Testis (tissue), 3 donors: ENCODE measurements around the gene CDH13. TPM values are rescaled to one million over a fixed set of nuclear protein-coding genes. Genes with fewer than 3 reads are reported as not detected.

Source experiments
- DNase-seq: peaks from one replicate; pipeline ENCODE4 v3.0.0-alpha.2; 2019
- H3K27ac ChIP-seq, 2 donors: fragments of 200-600 bp; sonication (generic); one replicate each; pipeline ENCODE4 v1.5.1; 2019
- H3K27me3 ChIP-seq: fragments of 200-600 bp; sonication (generic); one replicate; pipeline ENCODE4 v1.5.1; 2019
- H3K36me3 ChIP-seq: fragments of 200-600 bp; sonication (generic); one replicate; pipeline ENCODE4 v1.5.1; 2017; ENCODE audit warnings: low read depth; ENCODE audit errors: missing control alignments
- H3K4me1 ChIP-seq: fragments of 200-600 bp; sonication (generic); one replicate; pipeline ENCODE4 v1.5.1; 2019
- H3K4me3 ChIP-seq, 2 donors: fragments of 200-600 bp; sonication (generic); one replicate each; pipeline ENCODE4 v1.5.1; 2017 to 2019
- H3K9me3 ChIP-seq: fragments of 200-600 bp; sonication (generic); one replicate; pipeline ENCODE4 v1.5.1; 2017
- CTCF ChIP-seq, 3 experiments: fragments of 450-650 bp in 2 of 3; fragments of 200-600 bp in 1 of 3; sonication (generic) in 1 of 3; IDR thresholded peaks; one replicate each; pipeline ENCODE4 v1.5.1; 2016 to 2019; ENCODE audit warnings: antibody characterized with exemption in 3 of 3, mild to moderate bottlenecking in 2 of 3, moderate library complexity in 1 of 3
- POLR2A ChIP-seq: fragments of 450-650 bp; IDR thresholded peaks from one replicate; pipeline ENCODE4 v1.6.1; 2017; ENCODE audit warnings: antibody characterized with exemption, mild to moderate bottlenecking, moderate library complexity
- WGBS, 2 donors: methylation state at CpG; one replicate each; pipeline ENCODE4 v1.1.5; 2018; 5-methylcytosine and 5-hydroxymethylcytosine counted together
- intact Hi-C: fragments of 100-400 bp; cut with DNase I; formaldehyde crosslinking; loops from one replicate; pipeline ENCODE4 v1.15.1; 2023; ENCODE audit warnings: low total_unique reads
- polyA plus RNA-seq: library from polyadenylated mRNA; stranded (reverse); fragments of 350-450 nt; fragmentation: Illumina TruSeq; extraction: RNeasy Lipid Tissue Mini Kit (QIAGEN cat#74804); gene quantifications from one replicate; pipeline ENCODE4 v1.2.3, GENCODE V29; 2014; ENCODE audit warnings: low read depth, low replicate concordance; ENCODE audit not compliant: insufficient read depth
- total RNA-seq, 2 donors: library from RNA; depleted of rRNA; stranded (reverse); fragments of >200 nt; gene quantifications; one replicate each; pipeline ENCODE4 v1.2.3, GENCODE V29; 2016

The CDH13 gene
- total and polyA plus RNA-seq, 3 donors from 2014 or later = 1.2 to 11.1 (median 2.0) TPM

GRCh38 chr16:83676086-83676485 lies 1049.3 kb downstream of the CDH13 start:
- Histone ChIP-seq H3K27ac (no peak overlapping the region), H3K9me3 (no peaks in the 10 kb centered on the region), H3K4me3 (no peak overlapping the region), H3K36me3 (no peaks in the 10 kb centered on the region), H3K4me1 (no peaks in the 10 kb centered on the region), H3K27me3 (no peaks in the 10 kb centered on the region)
- TF ChIP-seq CTCF (IDR thresholded peaks at IDR 0.05) (no peak), POLR2A (no peak)
- DNase-seq = no peak
- intact Hi-C loops = no loop called here
- WGBS, 2 donors = 75 to 82% methylated on average over 6 of the region's 6 CpGs

- Histone ChIP-seq H3K27me3 (no peaks in the 10 kb centered on the region), H3K4me1 (no peaks in the 10 kb centered on the region), H3K27ac (no peak overlapping the region), H3K9me3 (no peaks in the 10 kb centered on the region), H3K36me3 (no peaks in the 10 kb centered on the region), H3K4me3 (no peak overlapping the region)
- WGBS, 2 donors = 82 to 91% methylated on average over 4 of the region's 4 CpGs
- DNase-seq = no peak
- TF ChIP-seq POLR2A (no peak), CTCF (IDR thresholded peaks at IDR 0.05) (no peak)
- intact Hi-C loops = no loop called here
These were observed 1054.2 kb downstream of the CDH13 start for GRCh38 chr16:83680980-83681379.

DNA sequence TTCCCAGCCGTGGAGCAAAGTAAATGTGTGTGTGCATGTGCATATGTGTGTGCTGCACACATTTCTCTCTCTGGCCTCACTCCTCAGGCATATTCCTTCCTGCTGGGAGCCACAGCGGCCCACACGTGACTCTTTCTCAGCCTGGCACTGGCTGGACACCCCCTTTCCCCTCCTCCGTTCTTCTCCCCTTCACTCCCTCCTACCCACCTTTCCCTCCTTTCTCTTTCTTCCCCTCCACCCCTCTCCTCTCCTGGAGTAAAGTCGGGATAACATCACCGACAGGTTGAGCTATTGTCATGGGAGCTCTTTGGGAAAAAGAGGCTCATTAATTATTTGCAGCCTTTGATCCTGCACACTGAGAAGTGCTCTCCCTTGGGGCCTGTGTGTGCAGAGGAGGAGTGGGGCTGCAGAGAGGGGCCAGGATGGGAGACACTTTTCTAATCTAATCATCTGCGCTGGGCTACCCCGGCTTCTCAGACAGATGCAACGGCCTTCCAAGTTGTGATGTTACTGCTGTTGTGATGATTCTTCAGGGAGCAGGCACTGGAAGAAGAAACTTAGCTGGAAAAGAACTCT lies 1054.7 kb downstream of the CDH13 start:
- no peaks in the 10 kb centered on the region for H3K27me3 ChIP-seq
- no peaks in the 10 kb centered on the region for H3K4me1 ChIP-seq
- H3K36me3 ChIP-seq = no peaks in the 10 kb centered on the region
- no peaks in the 10 kb centered on the region for H3K9me3 ChIP-seq
- intact Hi-C loops = no loop called here
- no peak for DNase-seq
- TF ChIP-seq POLR2A = no peak
- H3K27ac ChIP-seq = no peak overlapping the region
- 31 to 43% methylated on average over 9 of the region's 9 CpGs for WGBS, 2 donors
- no peak overlapping the region for H3K4me3 ChIP-seq

GRCh38 chr16:83682116-83682867 lies 1055.5 kb downstream of the CDH13 start:
- no peak for TF ChIP-seq CTCF (IDR thresholded peaks at IDR 0.05)
- TF ChIP-seq POLR2A = no peak
- intact Hi-C loops = no loop called here
- Histone ChIP-seq H3K27ac (no peak overlapping the region), H3K36me3 (no peaks in the 10 kb centered on the region), H3K27me3 (no peaks in the 10 kb centered on the region), H3K9me3 (no peaks in the 10 kb centered on the region), H3K4me3 (no peak overlapping the region), H3K4me1 (no peaks in the 10 kb centered on the region)
- no peak for DNase-seq
- WGBS, 2 donors = 64 to 65% methylated on average over 13 of the region's 13 CpGs

DNA sequence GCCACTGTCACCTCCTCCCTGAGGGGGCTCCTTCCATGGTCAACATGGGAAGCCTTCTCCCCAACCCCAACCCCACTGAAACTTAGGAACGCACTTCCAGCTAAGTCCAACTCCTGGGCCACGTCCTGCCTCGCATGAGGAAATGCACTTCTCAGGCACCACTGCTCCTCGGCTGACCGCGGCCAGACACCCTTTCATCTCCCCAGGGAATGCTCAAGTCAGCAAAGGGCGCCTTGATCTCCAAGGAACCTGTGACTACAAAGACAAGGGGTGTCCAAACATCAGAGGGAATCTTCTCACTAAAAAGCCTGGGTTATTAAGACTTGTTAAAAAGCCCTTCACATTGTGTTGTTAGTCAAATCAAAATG lies 1056.1 kb downstream of the CDH13 start:
- 50 to 59% methylated on average over 7 of the region's 7 CpGs for WGBS, 2 donors
- DNase-seq = no peak
- Histone ChIP-seq H3K9me3 (no peaks in the 10 kb centered on the region), H3K4me3 (no peak overlapping the region), H3K27me3 (no peaks in the 10 kb centered on the region), H3K4me1 (no peaks in the 10 kb centered on the region), H3K36me3 (no peaks in the 10 kb centered on the region), H3K27ac (no peak overlapping the region)
- TF ChIP-seq CTCF (IDR thresholded peaks at IDR 0.05) (no peak), POLR2A (no peak)
- intact Hi-C loops = no loop called here
